ENCODE data around the gene LRMDA.

The LRMDA gene

DNA sequence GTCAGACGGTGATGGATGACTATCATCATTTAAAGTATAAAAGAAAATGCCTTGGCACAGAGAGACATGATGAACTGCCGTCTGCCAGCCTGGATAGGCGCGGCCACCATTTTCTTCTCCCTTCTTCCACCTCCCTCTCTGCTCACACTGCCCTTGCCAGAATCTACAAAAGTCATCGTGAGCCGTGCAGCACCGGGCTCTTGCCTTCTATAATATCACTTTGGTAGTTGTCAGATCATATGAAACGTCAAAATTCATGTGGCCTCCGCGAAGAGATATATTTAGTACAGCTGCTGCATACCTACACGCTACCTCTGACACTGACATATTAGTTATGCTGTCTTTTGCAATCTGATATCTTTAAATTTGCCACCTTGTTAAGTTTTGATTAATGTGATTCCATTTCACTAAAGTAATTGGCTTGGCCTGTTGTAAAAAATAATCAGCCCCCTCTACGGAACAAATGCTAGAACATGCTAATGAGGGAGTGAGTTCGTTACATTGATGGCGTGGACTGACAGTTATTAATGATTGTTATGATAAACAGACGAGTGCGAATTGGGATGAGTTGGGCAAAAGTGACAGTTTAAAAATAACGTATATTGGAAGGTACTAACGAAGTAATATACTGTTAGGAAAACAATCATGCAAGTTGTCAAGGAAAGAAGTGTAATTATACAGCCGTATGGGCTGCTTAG, 214.9 kb downstream of the LRMDA start:
- Mint-ChIP-seq H3K9me3 (peaks cover 2% of the 10 kb centered on the region), H3K4me1 (peaks cover 48% of the 10 kb centered on the region)
- TF ChIP-seq, protein P1, sequence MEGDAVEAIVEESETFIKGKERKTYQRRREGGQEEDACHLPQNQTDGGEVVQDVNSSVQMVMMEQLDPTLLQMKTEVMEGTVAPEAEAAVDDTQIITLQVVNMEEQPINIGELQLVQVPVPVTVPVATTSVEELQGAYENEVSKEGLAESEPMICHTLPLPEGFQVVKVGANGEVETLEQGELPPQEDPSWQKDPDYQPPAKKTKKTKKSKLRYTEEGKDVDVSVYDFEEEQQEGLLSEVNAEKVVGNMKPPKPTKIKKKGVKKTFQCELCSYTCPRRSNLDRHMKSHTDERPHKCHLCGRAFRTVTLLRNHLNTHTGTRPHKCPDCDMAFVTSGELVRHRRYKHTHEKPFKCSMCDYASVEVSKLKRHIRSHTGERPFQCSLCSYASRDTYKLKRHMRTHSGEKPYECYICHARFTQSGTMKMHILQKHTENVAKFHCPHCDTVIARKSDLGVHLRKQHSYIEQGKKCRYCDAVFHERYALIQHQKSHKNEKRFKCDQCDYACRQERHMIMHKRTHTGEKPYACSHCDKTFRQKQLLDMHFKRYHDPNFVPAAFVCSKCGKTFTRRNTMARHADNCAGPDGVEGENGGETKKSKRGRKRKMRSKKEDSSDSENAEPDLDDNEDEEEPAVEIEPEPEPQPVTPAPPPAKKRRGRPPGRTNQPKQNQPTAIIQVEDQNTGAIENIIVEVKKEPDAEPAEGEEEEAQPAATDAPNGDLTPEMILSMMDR (IDR thresholded peaks at IDR 0.05; ENCODE audit: unreplicated experiment in 3 of 3), result no peak

GRCh38 chr10:75646916-75647315, 215.5 kb downstream of the LRMDA start:
- no peaks in the 10 kb centered on the region for H3K36me3 Mint-ChIP-seq (ENCODE audit: low read depth)
- H3K27ac Mint-ChIP-seq, result peak overlapping the region; percentile 17 to 70 (median 62)
- peaks cover 11% of the 10 kb centered on the region for H3K27me3 Mint-ChIP-seq (ENCODE audit: low read depth)
- H3K9me3 Mint-ChIP-seq, result peaks cover 2% of the 10 kb centered on the region
- H3K4me3 Mint-ChIP-seq, result no peak overlapping the region
- TF ChIP-seq, protein P1 (IDR thresholded peaks at IDR 0.05; ENCODE audit: unreplicated experiment in 3 of 3), result no peak
- H3K4me1 Mint-ChIP-seq, result peaks cover 50% of the 10 kb centered on the region

More for the DNA sequence above, 214.9 kb downstream of the LRMDA start:
- Mint-ChIP-seq H3K4me3 (no peak overlapping the region), H3K27ac (peak overlapping the region; percentile 5 to 70 (median 17)), H3K27me3 (ENCODE audit: low read depth) (peaks cover 11% of the 10 kb centered on the region), H3K36me3 (ENCODE audit: low read depth) (no peaks in the 10 kb centered on the region)

- no peaks in the 10 kb centered on the region for H3K36me3 Mint-ChIP-seq (ENCODE audit: low read depth)
- peak overlapping the region in 1 of 3 experiments; percentile 8 for H3K27ac Mint-ChIP-seq
- H3K9me3 Mint-ChIP-seq, result peaks cover 2% of the 10 kb centered on the region
- peaks cover 54% of the 10 kb centered on the region for H3K4me1 Mint-ChIP-seq
- H3K27me3 Mint-ChIP-seq (ENCODE audit: low read depth), result peaks cover 9% of the 10 kb centered on the region
- no peak overlapping the region for H3K4me3 Mint-ChIP-seq
- TF ChIP-seq, protein P1 (IDR thresholded peaks at IDR 0.05; ENCODE audit: unreplicated experiment in 3 of 3), result no peak
Observed at GRCh38 chr10:75647675-75648074, 216.3 kb downstream of the LRMDA start.

DNA sequence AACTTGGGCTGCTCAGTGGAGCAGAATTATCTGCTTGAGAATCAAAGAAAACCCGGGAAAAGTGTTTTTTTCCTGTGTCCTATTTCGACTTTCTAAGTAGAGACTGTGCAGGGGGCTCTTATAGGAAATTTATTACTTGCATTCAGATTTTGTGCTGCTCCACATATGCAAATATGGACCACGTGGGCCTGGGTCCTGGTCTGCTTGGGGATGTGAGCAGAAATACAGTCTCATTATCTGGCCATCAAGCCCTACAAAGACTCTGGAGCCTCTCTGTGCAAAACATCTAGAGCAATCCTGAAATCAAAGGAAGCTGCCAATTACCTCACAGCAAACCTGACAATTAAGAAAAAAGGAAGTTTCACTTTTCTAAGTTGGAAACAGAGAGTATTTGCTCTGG, 216.9 kb downstream of the LRMDA start:
- Mint-ChIP-seq H3K9me3 (peaks cover 2% of the 10 kb centered on the region), H3K4me3 (no peak overlapping the region), H3K4me1 (peaks cover 58% of the 10 kb centered on the region), H3K27me3 (ENCODE audit: low read depth) (peaks cover 8% of the 10 kb centered on the region), H3K36me3 (ENCODE audit: low read depth) (no peaks in the 10 kb centered on the region), H3K27ac (peak overlapping the region in 1 of 3 experiments; percentile 16)
- TF ChIP-seq, protein P1 (IDR thresholded peaks at IDR 0.05; ENCODE audit: unreplicated experiment in 3 of 3), result no peak

DNA sequence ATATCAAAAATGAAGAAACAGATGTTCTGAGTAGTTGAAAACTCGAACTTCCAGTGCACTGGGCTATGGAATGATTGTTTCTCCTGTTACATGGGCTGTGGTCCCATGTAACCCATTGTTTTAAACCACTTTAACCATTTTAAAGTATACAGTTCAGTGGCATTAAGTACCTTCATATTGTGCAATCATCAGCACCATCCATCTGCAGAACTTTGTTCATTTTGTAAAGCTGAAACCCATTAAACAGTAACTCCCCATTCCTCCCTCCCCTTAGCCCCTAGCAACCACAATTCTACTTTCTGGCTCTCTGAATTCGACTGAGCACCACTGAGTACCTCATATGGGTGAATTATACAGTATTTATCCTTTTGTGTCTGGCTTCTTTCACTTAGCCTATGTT, 217.4 kb downstream of the LRMDA start:
- Mint-ChIP-seq H3K4me1 (peaks cover 58% of the 10 kb centered on the region), H3K27me3 (ENCODE audit: low read depth) (peaks cover 8% of the 10 kb centered on the region)

More for the DNA sequence above, 217.4 kb downstream of the LRMDA start:
- Mint-ChIP-seq H3K4me3 (no peak overlapping the region), H3K9me3 (peaks cover 2% of the 10 kb centered on the region), H3K27ac (peak overlapping the region in 1 of 3 experiments; percentile 55), H3K36me3 (ENCODE audit: low read depth) (no peaks in the 10 kb centered on the region)
- TF ChIP-seq, protein P1 (IDR thresholded peaks at IDR 0.05; ENCODE audit: unreplicated experiment in 3 of 3), result no peak
